GM12872 (cell line): ENCODE data around the gene IL10.
A peak's percentile ranks its signal among the peaks of the same experiment; 100 is the strongest.

Source experiments
- CTCF ChIP-seq: IDR thresholded peaks from 3 replicates; pipeline ENCODE4 v1.5.1; 2011; ENCODE audit warnings: low read depth, mild to moderate bottlenecking, low read length, moderate library complexity; ENCODE audit not compliant: insufficient read depth

The IL10 gene

GRCh38 chr1:206799311-206799710, 27.0 kb upstream of the IL10 start:
- TF ChIP-seq CTCF = no peak

DNA sequence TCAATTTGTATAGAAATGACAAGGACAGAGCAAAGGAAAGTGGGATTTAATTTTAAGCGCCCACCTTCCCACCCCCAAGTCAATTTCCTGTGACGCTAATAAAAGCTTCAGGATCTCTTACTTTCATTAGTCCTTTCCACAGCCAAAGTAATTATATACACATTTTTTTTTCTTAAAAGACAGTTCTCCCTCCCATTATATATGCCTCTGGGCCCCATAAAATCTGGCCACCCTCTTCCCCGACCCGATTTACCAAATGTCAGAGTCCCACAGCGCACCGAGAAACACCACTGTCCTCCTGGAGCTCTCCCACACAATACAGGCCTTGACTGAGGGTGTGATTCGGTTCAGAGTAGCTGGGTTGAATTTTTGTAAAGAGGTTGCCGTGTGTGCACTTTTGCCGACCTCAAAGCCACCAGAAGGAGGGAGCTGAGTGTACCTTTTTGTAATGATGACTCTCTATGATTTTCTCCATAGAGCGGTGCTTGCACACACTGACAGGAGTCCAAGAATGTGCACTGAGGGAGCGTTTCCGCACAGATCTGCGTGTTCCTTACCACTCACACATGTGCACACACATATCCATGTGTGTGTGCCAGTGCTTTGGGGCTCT, 26.2 kb upstream of the IL10 start:
- TF ChIP-seq CTCF = no peak

- TF ChIP-seq CTCF = peak; percentile 86
Observed at GRCh38 chr1:206797534-206798383, 25.5 kb upstream of the IL10 start.

GRCh38 chr1:206796981-206797402, 24.7 kb upstream of the IL10 start:
- no peak for TF ChIP-seq CTCF

DNA sequence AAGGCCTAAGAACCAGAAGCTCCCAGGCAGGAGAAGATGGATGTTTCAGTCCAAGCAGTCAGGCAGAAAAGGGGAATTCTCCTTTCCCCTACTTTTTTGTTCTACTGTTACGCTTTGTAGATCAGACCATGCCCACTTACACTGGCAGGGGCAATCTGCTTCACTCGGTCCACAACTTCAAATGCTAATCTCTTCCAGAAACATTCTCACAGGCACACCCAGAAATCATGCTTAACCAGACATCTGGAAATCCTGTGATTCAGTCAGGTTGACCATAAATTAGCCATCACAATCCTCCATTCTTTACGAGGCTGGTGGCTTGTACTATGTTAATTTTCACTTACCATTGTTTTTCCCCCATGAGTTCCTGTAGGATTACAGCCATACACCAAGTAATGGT, 23.8 kb upstream of the IL10 start:
- TF ChIP-seq CTCF = no peak

- no peak for TF ChIP-seq CTCF
Observed at GRCh38 chr1:206794294-206794908, 22.1 kb upstream of the IL10 start.

GRCh38 chr1:206793620-206794019, 21.3 kb upstream of the IL10 start:
- TF ChIP-seq CTCF = no peak
